Glomerular visceral epithelial cell (primary cell): ENCODE data around the gene VGLL4.
A peak's percentile ranks its signal among the peaks of the same experiment; 100 is the strongest.
"Not testable (repeated sequence)": the region's sequence is repeated elsewhere in the genome, so short reads cannot be mapped to it uniquely, and the experiment has no call there.

ENCODE experiments used
- DNase-seq: peaks from one replicate; pipeline ENCODE4 v3.0.0-alpha.2; 2016; ENCODE audit errors: extremely low spot score

The VGLL4 gene

GRCh38 chr3:11643605-11644087 lies at the start of gene VGLL4:
TSS of gene VGLL4 (minus strand) at chr3:11643915. CDS start at chr3:11643518, 397 bp downstream.
- DNase-seq = peak; percentile 91

DNA sequence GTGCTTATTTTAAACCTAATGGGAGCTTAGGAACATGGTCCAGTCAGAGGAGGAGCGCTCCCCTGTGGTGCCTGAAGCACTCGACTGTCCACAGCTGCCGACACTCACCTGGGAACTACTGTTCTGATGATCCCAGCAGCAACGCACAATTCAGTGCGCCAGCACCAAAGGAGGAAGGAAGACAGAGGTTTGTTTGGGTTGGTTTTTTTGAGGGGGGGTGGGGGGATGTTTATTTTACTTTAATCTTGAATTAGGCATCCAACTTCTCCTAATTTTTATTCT lies 48.8 kb upstream of the VGLL4 start:
- no peak for DNase-seq

GRCh38 chr3:11691767-11692531 lies 48.2 kb upstream of the VGLL4 start:
- DNase-seq = no peak

GRCh38 chr3:11690863-11691766 lies 47.4 kb upstream of the VGLL4 start:
- DNase-seq = peak; percentile 47

DNA sequence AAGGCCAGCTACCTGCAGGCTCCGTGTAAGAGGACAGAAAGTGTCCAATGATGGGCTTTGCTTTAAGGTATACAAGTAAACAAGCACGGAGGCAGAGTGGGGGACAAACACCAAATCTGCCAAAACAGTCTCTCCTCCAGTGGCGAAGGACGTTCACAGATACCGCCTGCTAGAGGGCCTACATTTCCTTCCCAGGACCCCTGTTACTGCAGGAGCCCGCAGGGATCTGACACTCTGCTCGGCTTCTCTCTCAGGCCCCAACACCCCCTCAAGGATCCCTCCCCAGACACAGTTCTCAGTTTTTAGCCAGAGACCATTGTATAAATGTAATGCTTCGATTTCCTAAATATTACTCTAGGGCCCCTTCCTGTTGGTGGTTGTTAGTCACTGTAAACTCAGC lies 46.0 kb upstream of the VGLL4 start:
- DNase-seq = no peak

GRCh38 chr3:11684980-11685379 lies 41.3 kb upstream of the VGLL4 start:
- not testable (repeated sequence) for DNase-seq

DNA sequence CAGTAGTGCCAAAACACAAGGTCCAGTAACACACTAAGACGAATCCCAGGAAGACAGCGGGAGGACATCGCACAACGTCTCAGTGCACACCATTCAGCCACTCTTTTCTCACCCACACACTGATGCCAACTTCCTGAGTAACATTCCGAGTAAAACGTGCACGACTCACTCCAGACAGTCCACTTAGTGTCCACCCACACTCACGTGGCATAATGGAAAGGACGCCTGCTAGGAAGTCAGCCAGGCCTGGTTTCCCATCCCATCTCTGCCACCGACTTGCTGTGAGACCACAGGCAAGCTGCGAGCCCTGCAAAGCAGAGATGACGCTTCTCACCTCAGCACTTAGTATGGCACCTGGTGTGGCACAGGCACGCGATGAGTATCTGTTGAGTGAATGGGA lies 36.8 kb upstream of the VGLL4 start:
- DNase-seq = no peak

- no peak for DNase-seq
Measured at GRCh38 chr3:11679964-11680363, 36.2 kb upstream of the VGLL4 start.

DNA sequence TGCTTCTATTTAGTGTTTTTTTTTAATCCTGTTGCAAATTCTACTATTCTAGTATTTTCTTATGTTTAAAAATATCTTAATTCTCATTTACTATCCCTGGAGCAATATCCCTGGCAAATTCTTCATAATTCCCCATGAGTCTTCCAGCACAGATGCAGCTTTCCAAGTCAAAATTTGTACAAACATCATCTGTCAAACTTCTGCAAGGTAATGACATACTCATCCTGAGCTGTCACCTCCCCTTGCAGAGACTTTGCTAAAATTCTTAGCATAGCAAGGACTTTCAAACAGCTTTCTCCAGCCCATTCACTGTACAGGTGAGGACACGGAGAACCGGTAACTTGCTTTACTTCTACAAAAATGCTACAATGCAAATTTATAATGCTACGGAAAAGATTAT lies 28.6 kb upstream of the VGLL4 start:
- DNase-seq = no peak

GRCh38 chr3:11671648-11672100 lies 28.0 kb upstream of the VGLL4 start:
- DNase-seq = no peak

DNA sequence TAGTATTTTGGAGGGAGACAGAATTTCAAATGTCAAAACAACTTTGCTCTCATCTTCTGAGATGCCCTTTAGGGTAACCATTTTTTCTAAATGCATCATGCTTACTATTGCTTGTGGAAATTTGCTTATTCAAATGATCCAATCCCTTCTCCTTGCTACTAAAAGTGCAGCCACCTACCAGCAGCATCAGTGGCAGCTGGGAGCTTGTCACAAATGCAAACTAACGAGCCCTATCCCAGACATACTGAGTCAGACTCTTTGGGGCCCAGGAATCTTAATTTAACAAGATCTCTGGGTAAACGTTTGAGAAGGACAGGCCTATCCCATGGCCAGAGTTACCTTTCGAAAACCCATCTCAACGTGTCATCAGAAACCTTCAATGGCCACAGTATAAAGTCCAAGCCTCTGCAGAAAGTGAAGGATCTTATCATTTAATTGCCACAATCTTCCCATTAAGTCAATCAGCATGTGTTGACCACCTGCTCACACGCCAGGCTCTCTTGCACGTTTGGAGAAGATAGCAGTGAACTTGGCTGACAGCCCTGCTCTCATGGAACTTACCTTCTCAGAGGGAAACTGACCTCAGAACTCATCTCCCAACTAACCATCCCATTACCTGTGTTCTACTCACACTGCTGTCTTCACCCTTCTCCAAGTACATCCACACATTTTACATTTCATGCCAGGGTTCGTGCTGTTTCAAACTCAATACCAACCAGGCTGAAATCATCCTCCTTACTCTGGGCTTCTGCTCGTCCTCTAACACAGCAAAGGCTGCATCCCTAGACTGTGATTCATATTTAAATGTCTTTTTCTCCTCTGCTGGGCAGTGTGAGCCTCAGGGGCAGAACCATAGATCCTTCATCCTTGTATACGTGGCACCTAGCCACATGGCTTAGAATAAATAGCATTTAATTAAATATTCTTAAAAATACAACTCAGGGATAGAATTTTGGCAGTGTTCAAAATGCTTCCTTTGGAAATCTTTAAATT lies 24.8 kb upstream of the VGLL4 start:
- peak; percentile 9 for DNase-seq

- no peak for DNase-seq
Measured at GRCh38 chr3:11665331-11665730, 21.6 kb upstream of the VGLL4 start.

DNA sequence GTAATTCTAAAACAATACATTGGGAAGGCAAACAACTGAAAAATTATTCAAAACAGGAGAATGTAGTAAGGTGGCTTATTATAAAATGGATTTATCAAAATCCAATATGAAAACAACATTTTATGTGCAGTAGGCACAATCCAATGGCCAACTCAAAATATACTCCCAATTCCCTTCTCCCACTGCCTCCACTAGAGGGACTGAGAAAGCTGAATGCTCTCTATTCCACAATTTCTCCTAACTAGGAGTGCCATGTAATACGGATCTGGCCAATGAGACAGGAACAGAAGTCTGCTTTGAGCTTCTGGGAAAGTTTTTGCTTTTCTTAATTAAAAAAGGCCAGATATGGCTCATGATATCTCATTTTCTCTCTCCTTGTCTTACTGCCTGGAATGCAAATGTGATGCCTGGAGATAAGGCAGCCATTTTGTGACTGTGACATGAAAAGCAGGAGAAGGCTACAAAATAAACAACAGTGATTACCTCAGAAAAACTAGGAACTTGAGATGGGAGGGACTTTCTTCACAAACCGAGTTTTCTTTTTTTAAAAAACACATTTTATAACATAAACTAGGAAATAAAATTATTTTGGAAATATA lies 18.8 kb upstream of the VGLL4 start:
- peak; percentile 18 for DNase-seq

DNA sequence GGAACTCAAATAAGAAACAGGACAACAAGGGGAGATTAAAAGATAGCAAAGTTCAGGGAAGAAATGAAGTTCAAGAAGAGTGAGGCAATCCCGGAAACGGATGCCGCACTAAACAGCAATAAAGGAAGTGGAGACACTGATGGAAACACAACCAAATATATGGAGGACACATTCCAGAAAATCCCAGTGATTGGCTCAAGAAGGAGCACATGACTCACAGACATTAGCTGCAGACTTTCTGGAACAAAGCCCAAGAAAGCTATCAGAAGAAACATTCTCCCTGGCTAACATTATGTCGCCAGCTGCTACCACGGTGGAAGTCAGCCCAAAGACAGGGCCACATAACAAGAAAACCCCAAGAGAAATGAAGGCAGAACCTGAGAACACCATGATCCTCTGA lies 18.1 kb upstream of the VGLL4 start:
- peak; percentile 42 for DNase-seq

DNA sequence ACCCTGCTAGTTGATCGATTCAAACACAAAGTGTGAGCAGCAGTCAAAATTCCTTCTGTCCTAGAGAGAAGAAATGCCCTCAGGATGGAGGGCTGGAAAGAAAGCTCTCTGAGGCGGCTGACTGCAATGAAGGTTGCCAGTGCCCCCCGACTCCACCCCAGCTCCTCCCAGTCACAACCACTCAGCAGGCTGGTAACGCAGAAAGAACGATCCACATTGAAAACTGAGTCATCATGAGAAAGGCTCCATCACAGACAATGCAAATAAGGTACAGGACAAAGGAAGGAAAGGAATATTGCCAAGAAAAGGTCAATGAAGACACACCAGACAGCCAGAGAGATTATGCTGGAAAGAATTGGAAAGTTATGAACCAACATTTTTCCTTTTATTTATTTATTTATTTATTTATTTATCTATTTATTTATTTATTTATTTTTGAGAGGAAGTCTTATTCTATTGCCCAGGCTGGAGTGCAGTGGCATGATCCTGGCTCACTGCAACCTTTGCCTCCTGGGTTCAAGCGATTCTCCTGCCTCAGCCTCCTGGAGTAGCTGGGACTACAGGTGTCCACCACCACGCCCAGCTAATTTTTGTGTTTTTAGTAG lies 17.4 kb upstream of the VGLL4 start:
- DNase-seq = no peak

- DNase-seq = no peak
Measured at GRCh38 chr3:11660242-11660641, 16.5 kb upstream of the VGLL4 start.

DNA sequence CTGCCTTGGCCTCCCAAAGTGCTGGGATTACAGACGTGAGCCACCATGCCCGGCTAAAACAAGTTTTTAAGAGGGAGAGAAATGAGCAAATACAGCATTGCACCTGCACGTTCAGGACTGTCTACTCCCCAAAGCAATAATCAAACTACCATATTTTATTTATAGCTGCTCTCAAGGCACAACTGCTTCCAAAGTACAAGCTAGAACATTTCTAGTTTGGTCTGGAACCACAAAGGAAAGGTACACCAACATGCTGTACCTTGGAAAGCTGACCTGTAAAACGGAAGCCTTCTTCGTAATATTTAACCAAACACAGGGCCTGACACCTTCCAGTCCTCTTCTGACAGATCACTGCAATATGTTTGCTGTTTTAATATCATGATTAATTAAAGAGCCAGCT lies 14.5 kb upstream of the VGLL4 start:
- no peak for DNase-seq

GRCh38 chr3:11655196-11655928 lies 11.6 kb upstream of the VGLL4 start:
- peak; percentile 25 for DNase-seq

DNA sequence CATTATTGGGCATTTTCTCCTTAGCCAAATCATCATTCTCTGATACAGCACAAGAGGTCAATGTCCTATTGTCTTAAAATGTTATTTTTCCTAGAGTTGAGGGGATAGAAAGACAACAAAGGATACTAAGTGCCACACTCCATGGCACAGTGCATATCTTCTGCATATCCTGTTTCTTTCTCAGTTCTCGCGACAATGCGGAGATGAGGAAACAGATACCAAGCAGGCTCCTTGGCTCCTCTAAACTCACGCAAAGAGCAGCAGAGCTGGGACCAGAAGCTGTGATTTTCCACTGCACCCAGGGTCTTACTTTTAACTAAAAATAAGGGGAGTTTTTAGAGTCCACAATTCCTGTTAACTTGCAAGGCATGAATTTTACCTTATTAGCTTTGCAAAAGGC lies 10.5 kb upstream of the VGLL4 start:
- DNase-seq = no peak
